Panc1 (cell line): ENCODE results near the gene GOLGA2. TPM values are rescaled to one million over a fixed set of nuclear protein-coding genes. Genes with fewer than 3 reads are reported as not detected.

Source experiments
- ATAC-seq: fragments of 200-7000 bp; cut with Tn5 transposase; 2 replicates; pipeline ENCODE4 v1.9.1; 2020; ENCODE audit warnings: mild to moderate bottlenecking, moderate library complexity
- BruUV-seq: library from RNA; stranded (reverse); fragments of 400-500 nt; replicated peaks from 2 replicates; lab custom pipeline; 2021; lab: Mats Ljungman, UMichigan
- CTCF ChIA-PET: fragments of 300-600 bp; sonication (Branson Sonifier 250); formaldehyde crosslinking; loops from one replicate; lab custom pipeline; 2022; ENCODE audit warnings: antibody characterized with exemption; lab: Charles Lee
- POLR2A ChIA-PET: fragments of 300-600 bp; sonication (Branson Sonifier 250); formaldehyde crosslinking; loops from one replicate; lab custom pipeline; 2022; ENCODE audit warnings: antibody characterized with exemption; lab: Charles Lee
- DNase-seq: peaks from one replicate; pipeline ENCODE4 v3.0.0-alpha.2; 2010; ENCODE audit warnings: low read depth, low spot score
- H3K27ac ChIP-seq: 2 replicates; pipeline ENCODE4 v1.5.1; 2011; ENCODE audit warnings: mild to moderate bottlenecking, low read length, inconsistent platforms
- H3K27me3 ChIP-seq: fragments of 200-500 bp; sonication (Bioruptor generic); 2 replicates; pipeline ENCODE4 v1.6.0; 2014; ENCODE audit warnings: low read length, inconsistent platforms; ENCODE audit not compliant: control insufficient read depth, insufficient read depth
- H3K36me3 ChIP-seq: fragments of 200-500 bp; sonication (Bioruptor generic); 2 replicates; pipeline ENCODE4 v1.5.1; 2014; ENCODE audit warnings: inconsistent platforms, mild to moderate bottlenecking, low read length, moderate library complexity; ENCODE audit not compliant: control insufficient read depth, insufficient read depth
- H3K4me1 ChIP-seq: 2 replicates; pipeline ENCODE4 v1.5.1; 2011; ENCODE audit warnings: inconsistent platforms, mild to moderate bottlenecking, low read length, moderate library complexity; ENCODE audit not compliant: control insufficient read depth, insufficient read depth
- H3K4me3 ChIP-seq, 2 experiments: 2 replicates each; pipeline ENCODE4 v1.5.1; 2011 to 2012; ENCODE audit warnings: low read depth in 2 of 2, low read length in 2 of 2, mild to moderate bottlenecking in 2 of 2, inconsistent platforms in 1 of 2, moderate library complexity in 1 of 2
- H3K9me3 ChIP-seq: fragments of 200-500 bp; sonication (Bioruptor generic); 2 replicates; pipeline ENCODE4 v1.5.1; 2014; ENCODE audit warnings: low read depth, mild to moderate bottlenecking, inconsistent platforms, low read length, moderate library complexity; ENCODE audit not compliant: control insufficient read depth, insufficient read depth
- CTCF ChIP-seq: fragments of 450-650 bp; IDR thresholded peaks from 2 replicates; pipeline ENCODE4 v1.5.1; 2017; ENCODE audit warnings: mild to moderate bottlenecking
- POLR2AphosphoS5 ChIP-seq: IDR thresholded peaks from 2 replicates; pipeline ENCODE4 v1.6.1; 2012; ENCODE audit warnings: mild to moderate bottlenecking, low read depth, low read length, moderate library complexity
- REST ChIP-seq, 2 experiments: IDR thresholded peaks; 2 replicates each; pipeline ENCODE4 v1.6.1; 2011 to 2012; ENCODE audit warnings: low read depth in 2 of 2, control low read depth in 1 of 2, low read length in 1 of 2, mild to moderate bottlenecking in 1 of 2, moderate library complexity in 1 of 2; ENCODE audit not compliant: insufficient read depth in 1 of 2
- SIN3A ChIP-seq: IDR thresholded peaks from 2 replicates; pipeline ENCODE4 v1.6.1; 2012; ENCODE audit warnings: low read depth, mild to moderate bottlenecking, low read length, moderate library complexity, borderline replicate concordance; ENCODE audit not compliant: insufficient read depth
- TCF7L2 ChIP-seq: IDR thresholded peaks from 2 replicates; pipeline ENCODE4 v1.6.1; 2011; ENCODE audit warnings: mild to moderate bottlenecking, low read depth, low read length, inconsistent platforms
- in situ Hi-C: cut with HindIII; loops from 2 replicates; pipeline ENCODE4 v1.10.0; 2016; ENCODE audit warnings: low sequenced_read_pairs, low pct_unique_long_range_greater_than_20kb
- intact Hi-C: fragments of 100-400 bp; cut with micrococcal nuclease; formaldehyde crosslinking; loops from one replicate; pipeline ENCODE4 v1.10.0; 2022; ENCODE audit not compliant: unreplicated experiment
- total RNA-seq: library from RNA; stranded (reverse); gene quantifications from one replicate; pipeline ENCODE4 v1.2.1, GENCODE V29; 2021; ENCODE audit not compliant: unreplicated experiment

The GOLGA2 gene
- total RNA-seq, 1 experiment from 2014 or later, result 69.6 TPM

- Histone ChIP-seq H3K4me1 (no peaks in the 10 kb centered on the region), H3K9me3 (no peaks in the 10 kb centered on the region), H3K4me3 (no peak overlapping the region), H3K36me3 (no peaks in the 10 kb centered on the region), H3K27me3 (no peaks in the 10 kb centered on the region), H3K27ac (no peak overlapping the region)
- in situ Hi-C loops, result no loop called here
- ATAC-seq, result no peak
- DNase-seq, result no peak
- ChIA-PET CTCF (no interaction called here), POLR2A (no interaction called here)
- no TSS peak for BruUV-seq
- TF ChIP-seq SIN3A, result no peak
- TF ChIP-seq REST (IDR thresholded peaks at IDR 0.05; ENCODE audit: insufficient read depth in 1 of 2, low read depth in 2 of 2, low read length in 1 of 2), result no peak
- TF ChIP-seq CTCF, result no peak
- TF ChIP-seq POLR2AphosphoS5, result no peak
- TF ChIP-seq TCF7L2, result no peak
- intact Hi-C loops, result no loop called here
Observed at GRCh38 chr9:128244091-128244836, 31.5 kb downstream of the GOLGA2 start.

GRCh38 chr9:128243215-128244018, 32.4 kb downstream of the GOLGA2 start:
- intact Hi-C loops (no loop called here), in situ Hi-C loops (no loop called here)
- DNase-seq, result no peak
- ChIA-PET POLR2A (no interaction called here), CTCF (no interaction called here)
- no peaks in the 10 kb centered on the region for H3K36me3 ChIP-seq
- H3K27ac ChIP-seq, result no peak overlapping the region
- no peaks in the 10 kb centered on the region for H3K4me1 ChIP-seq
- no peak for ATAC-seq
- H3K9me3 ChIP-seq, result no peaks in the 10 kb centered on the region
- BruUV-seq, result no TSS peak
- TF ChIP-seq TCF7L2 (no peak), POLR2AphosphoS5 (no peak), REST (IDR thresholded peaks at IDR 0.05; ENCODE audit: insufficient read depth in 1 of 2, low read depth in 2 of 2, low read length in 1 of 2) (no peak), SIN3A (no peak), CTCF (no peak)
- H3K4me3 ChIP-seq, result no peak overlapping the region
- no peaks in the 10 kb centered on the region for H3K27me3 ChIP-seq
